SK-N-SH (cell line): ENCODE data around the gene ABHD11. TPM values are rescaled to one million over a fixed set of nuclear protein-coding genes. Genes with fewer than 3 reads are reported as not detected.

ENCODE experiments used
- CTCF ChIA-PET: fragments of 300-600, 350-600 bp; formaldehyde crosslinking; extraction: SDS; loops from one replicate; lab custom pipeline; 2021; lab: Yijun Ruan, JAX
- POLR2A ChIA-PET: fragments of 350-600 bp; sonication (Branson Sonifier 250); formaldehyde crosslinking; extraction: SDS; loops from one replicate; lab custom pipeline; 2020; ENCODE audit warnings: antibody characterized with exemption, inconsistent platforms; lab: Yijun Ruan, JAX
- DNase-seq: peaks from one replicate; pipeline ENCODE4 v3.0.0; 2012
- H2AFZ ChIP-seq: fragments of 200-600 bp; sonication (generic); 2 replicates; pipeline ENCODE4 v1.8.1; 2016; ENCODE audit warnings: antibody characterized with exemption, mild to moderate bottlenecking, low read depth
- H3F3A ChIP-seq: fragments of 200-600 bp; sonication (generic); replicated peaks from 2 replicates; pipeline ENCODE3; 2016; ENCODE audit warnings: antibody characterized with exemption, mild to moderate bottlenecking; ENCODE audit not compliant: insufficient read depth
- H3K27ac ChIP-seq, 2 experiments: fragments of 200-500 bp in 1 of 2; fragments of 200-600 bp in 1 of 2; sonication (Bioruptor generic) in 1 of 2; sonication (generic), shearing (Covaris generic) in 1 of 2; 2 replicates each; pipeline versions ENCODE4 v1.5.1 to v1.6.1; 2014 to 2016; ENCODE audit warnings: low read depth in 2 of 2, inconsistent platforms in 1 of 2, low read length in 1 of 2, mild to moderate bottlenecking in 1 of 2, mixed read lengths in 1 of 2
- H3K27me3 ChIP-seq: fragments of 200-600 bp; sonication (generic), shearing (Covaris generic); 2 replicates; pipeline ENCODE4 v1.6.1; 2016; ENCODE audit warnings: mixed run types; ENCODE audit not compliant: insufficient read depth
- H3K36me3 ChIP-seq, 2 experiments: fragments of 200-500 bp in 1 of 2; fragments of 200-600 bp in 1 of 2; sonication (Bioruptor generic) in 1 of 2; sonication (generic) in 1 of 2; replicated peaks in 1 of 2; 2 replicates each; pipeline versions ENCODE3 to v1.5.1; 2014 to 2016; ENCODE audit warnings: low read length in 1 of 2, mild to moderate bottlenecking in 1 of 2; ENCODE audit not compliant: insufficient read depth in 2 of 2, control insufficient read depth in 1 of 2
- H3K4me1 ChIP-seq, 2 experiments: fragments of 200-500 bp in 1 of 2; fragments of 200-600 bp in 1 of 2; sonication (Bioruptor generic) in 1 of 2; sonication (generic), shearing (Covaris generic) in 1 of 2; 2 replicates each; pipeline versions ENCODE4 v1.5.1 to v1.6.1; 2014 to 2016; ENCODE audit warnings: low read depth in 1 of 2, low read length in 1 of 2, mixed run types in 1 of 2; ENCODE audit not compliant: insufficient read depth in 2 of 2, control insufficient read depth in 1 of 2
- H3K4me2 ChIP-seq: fragments of 200-600 bp; sonication (generic), shearing (Covaris generic); 2 replicates; pipeline ENCODE4 v1.6.1; 2017; ENCODE audit warnings: mixed run types
- H3K4me3 ChIP-seq, 2 experiments: fragments of 200-500 bp in 1 of 2; fragments of 200-600 bp in 1 of 2; sonication (Bioruptor generic) in 1 of 2; sonication (generic), shearing (Covaris generic) in 1 of 2; 2 replicates each; pipeline versions ENCODE4 v1.5.1 to v1.8.1; 2014 to 2016; ENCODE audit warnings: low read depth in 2 of 2, inconsistent platforms in 1 of 2, low read length in 1 of 2, mild to moderate bottlenecking in 1 of 2, mixed read lengths in 1 of 2, moderate library complexity in 1 of 2
- H3K79me2 ChIP-seq: fragments of 200-600 bp; sonication (generic); 2 replicates; pipeline ENCODE4 v1.8.1; 2017; ENCODE audit warnings: mild to moderate bottlenecking; ENCODE audit not compliant: insufficient read depth
- H3K9ac ChIP-seq: fragments of 200-600 bp; sonication (generic); 2 replicates; pipeline ENCODE4 v1.6.1; 2017; ENCODE audit warnings: mixed run types
- H3K9me2 ChIP-seq: fragments of 200-600 bp; sonication (generic); 2 replicates; pipeline ENCODE4 v1.6.1; 2017; ENCODE audit warnings: mixed run types
- H3K9me3 ChIP-seq: fragments of 200-600 bp; sonication (generic); 2 replicates; pipeline ENCODE4 v1.6.1; 2017; ENCODE audit warnings: mixed run types, mild to moderate bottlenecking, moderate library complexity
- H4K20me1 ChIP-seq: fragments of 200-600 bp; sonication (generic); 2 replicates; pipeline ENCODE4 v1.6.1; 2017; ENCODE audit warnings: mild to moderate bottlenecking, mixed run types; ENCODE audit not compliant: insufficient read depth
- ELF1 ChIP-seq: IDR thresholded peaks from 2 replicates; pipeline ENCODE4 v1.4.0; 2012
- EP300 ChIP-seq, 2 experiments: IDR thresholded peaks; 2 replicates each; pipeline versions ENCODE4 v1.4.0 to v1.6.1; 2012; ENCODE audit warnings: borderline replicate concordance in 1 of 2, low read depth in 1 of 2, low read length in 1 of 2
- EZH2phosphoT487 ChIP-seq: fragments of 200-600 bp; sonication (generic); IDR thresholded peaks from 2 replicates; pipeline ENCODE4 v1.6.1; 2017; ENCODE audit warnings: low read depth, mixed run types, mild to moderate bottlenecking, antibody characterized with exemption, moderate library complexity, borderline replicate concordance
- FOXM1 ChIP-seq: IDR thresholded peaks from 2 replicates; pipeline ENCODE4 v1.4.0; 2012; ENCODE audit warnings: low read depth, mild to moderate bottlenecking
- GATA2 ChIP-seq: sonication (generic); formaldehyde crosslinking; IDR thresholded peaks from 2 replicates; pipeline ENCODE4 v1.5.0; 2020; ENCODE audit warnings: mild to moderate bottlenecking, missing genetic modification reagents
- JUND ChIP-seq: IDR thresholded peaks from 2 replicates; pipeline ENCODE4 v1.4.0; 2012
- MAX ChIP-seq: IDR thresholded peaks from 2 replicates; pipeline ENCODE4 v1.4.0; 2012; ENCODE audit warnings: low read depth
- MEF2A ChIP-seq: IDR thresholded peaks from 2 replicates; pipeline ENCODE4 v1.4.0; 2012; ENCODE audit warnings: low read depth, borderline replicate concordance
- MXI1 ChIP-seq: IDR thresholded peaks from 2 replicates; pipeline ENCODE4 v1.6.1; 2012; ENCODE audit warnings: mild to moderate bottlenecking, low read depth, low read length, improper control_type of control experiment
- NFIC ChIP-seq: IDR thresholded peaks from 2 replicates; pipeline ENCODE4 v1.4.0; 2012; ENCODE audit warnings: borderline replicate concordance
- PBX3 ChIP-seq: IDR thresholded peaks from 2 replicates; pipeline ENCODE4; 2012
- RAD21 ChIP-seq: IDR thresholded peaks from 2 replicates; pipeline ENCODE4 v1.6.1; 2012; ENCODE audit warnings: mild to moderate bottlenecking, low read length
- RCOR1 ChIP-seq: fragments of 150-350 bp; IDR thresholded peaks from 2 replicates; pipeline ENCODE4 v1.6.1; 2017; ENCODE audit warnings: antibody characterized with exemption, low read length
- SIN3A ChIP-seq: IDR thresholded peaks from 2 replicates; pipeline ENCODE4 v1.6.1; 2012; ENCODE audit warnings: low read depth, mild to moderate bottlenecking, low read length, moderate library complexity, borderline replicate concordance
- SMC3 ChIP-seq: IDR thresholded peaks from 2 replicates; pipeline ENCODE4 v1.6.1; 2012; ENCODE audit warnings: low read depth, low read length, improper control_type of control experiment
- TCF12 ChIP-seq: IDR thresholded peaks from 2 replicates; pipeline ENCODE4 v1.4.0; 2012
- TEAD4 ChIP-seq: IDR thresholded peaks from 2 replicates; pipeline ENCODE4 v1.4.0; 2012; ENCODE audit warnings: mild to moderate bottlenecking, borderline replicate concordance; ENCODE audit not compliant: insufficient read depth
- USF1 ChIP-seq: IDR thresholded peaks from 2 replicates; pipeline ENCODE4 v1.4.0; 2012; ENCODE audit warnings: low read depth, borderline replicate concordance
- WGBS: methylation state at CpG from one replicate; pipeline ENCODE4 v1.1.6; 2017; ENCODE audit warnings: low lambda C conversion rate; 5-methylcytosine and 5-hydroxymethylcytosine counted together
- polyA plus RNA-seq, 3 experiments: library from polyadenylated mRNA; depleted of rRNA; stranded (reverse); fragments of >200 nt; gene quantifications; 2 replicates each; pipeline ENCODE4 v1.2.3, GENCODE V29; 2012

Gene ABHD11
- polyA plus RNA-seq, 1 of the 3 experiments (the other 2 are of a cell fraction), result 29.9 TPM

GRCh38 chr7:73770860-73771670 is 32.5 kb upstream of the ABHD11 start:
- DNase-seq, result no peak
- Histone ChIP-seq H3K9me3 (no peaks in the 10 kb centered on the region), H4K20me1 (no peaks in the 10 kb centered on the region), H2AFZ (no peak overlapping the region), H3K9ac (no peak overlapping the region), H3K4me3 (peak overlapping the region; percentile 9 to 37; a peak in 2 of 4 replicates), H3K27me3 (no peaks in the 10 kb centered on the region), H3K9me2 (no peaks in the 10 kb centered on the region), H3K4me2 (peak overlapping the region; percentile 61), H3K79me2 (no peaks in the 10 kb centered on the region), H3K36me3 (no peaks in the 10 kb centered on the region), H3K27ac (no peak overlapping the region), H3F3A (no peaks in the 10 kb centered on the region), H3K4me1 (peaks cover 0 to 6% of the 10 kb centered on the region in 2 experiments; a peak in 1 of 4 replicates)
- no peak for TF ChIP-seq FOXM1
- TF ChIP-seq GATA2 (CRISPR knock-in tag), result no peak
- 65% methylated on average over 17 of the region's 17 CpGs for WGBS
- POLR2A ChIA-PET, result no interaction called here
- CTCF ChIA-PET, result interaction anchor here (0.9 to 1.5 kb wide), 3 partner anchors 20 to 164 kb away, joined by 3 to 5 read pairs (median 4); no protein-coding TSS in a partner anchor

- ChIA-PET CTCF (interaction anchor here (0.9 to 1.4 kb wide), 2 partner anchors 24 to 163 kb away, joined by 3 to 4 read pairs; no protein-coding TSS in a partner anchor), POLR2A (no interaction called here)
- Histone ChIP-seq H3K9ac (no peak within 1 kb of the TSS), H2AFZ (no peak within 1 kb of the TSS), H3K4me1 (peaks cover 0 to 6% of the 10 kb centered on the region in 2 experiments; a peak in 1 of 4 replicates), H3K4me2 (peak within 1 kb of the TSS; percentile 61), H3K79me2 (no peaks in the 10 kb centered on the region), H3K9me2 (no peaks in the 10 kb centered on the region), H3K4me3 (peak within 1 kb of the TSS; percentile 9 to 37; a peak in 2 of 4 replicates), H3K27me3 (no peaks in the 10 kb centered on the region), H3F3A (no peaks in the 10 kb centered on the region), H3K36me3 (no peaks in the 10 kb centered on the region), H4K20me1 (no peaks in the 10 kb centered on the region), H3K9me3 (no peaks in the 10 kb centered on the region), H3K27ac (no peak within 1 kb of the TSS)
- TF ChIP-seq NFIC (no peak), MXI1 (0 out of 2 replicates have a peak, but pooled peaks have one; percentile 23)
- 31% methylated on average over 56 of the region's 82 CpGs for WGBS
- peak; percentile 82 for DNase-seq
Observed at GRCh38 chr7:73770002-73770859, 31.6 kb upstream of the ABHD11 start, which contains the start of gene CLDN3. Gene CLDN3 (minus strand): TSS chr7:73770270. CDS start chr7:73770049, 221 bp downstream.

GRCh38 chr7:73769481-73770001 is 30.9 kb upstream of the ABHD11 start:
- Histone ChIP-seq H3K9me2 (no peaks in the 10 kb centered on the region), H3K4me1 (peaks cover 0 to 6% of the 10 kb centered on the region in 2 experiments; a peak in 1 of 4 replicates), H2AFZ (no peak overlapping the region), H3K4me2 (no peak overlapping the region), H3K9ac (no peak overlapping the region), H4K20me1 (no peaks in the 10 kb centered on the region), H3K79me2 (no peaks in the 10 kb centered on the region), H3F3A (no peaks in the 10 kb centered on the region), H3K27me3 (no peaks in the 10 kb centered on the region), H3K9me3 (no peaks in the 10 kb centered on the region), H3K27ac (no peak overlapping the region), H3K4me3 (no peak overlapping the region), H3K36me3 (no peaks in the 10 kb centered on the region)
- POLR2A ChIA-PET, result no interaction called here
- WGBS, result 94% methylated on average over 37 of the region's 49 CpGs
- DNase-seq, result no peak
- CTCF ChIA-PET, result no interaction called here
- TF ChIP-seq MAX (no peak), JUND (no peak), RAD21 (no peak), MEF2A (no peak), EP300 (IDR thresholded peaks at IDR 0.05; ENCODE audit: borderline replicate concordance in 1 of 2, low read depth in 1 of 2, low read length in 1 of 2) (no peak), PBX3 (no peak), RCOR1 (no peak), ELF1 (no peak), FOXM1 (no peak), TCF12 (no peak), EZH2phosphoT487 (no peak), SMC3 (no peak), USF1 (no peak), SIN3A (no peak), TEAD4 (no peak)
